GDM1 (cell line): ENCODE measurements around the gene TRIM32.

ENCODE experiments used
- DNase-seq: peaks from one replicate; lab custom pipeline; 2025; lab: John Stamatoyannopoulos, UW

Gene TRIM32

GRCh38 chr9:116705531-116705930, 18.4 kb downstream of the TRIM32 start:
- no peak for DNase-seq

GRCh38 chr9:116706310-116707290, 19.5 kb downstream of the TRIM32 start:
- no peak for DNase-seq

GRCh38 chr9:116712781-116713180, 25.7 kb downstream of the TRIM32 start:
- no peak for DNase-seq

GRCh38 chr9:116713271-116713670, 26.2 kb downstream of the TRIM32 start:
- no peak for DNase-seq

GRCh38 chr9:116715751-116716150, 28.6 kb downstream of the TRIM32 start:
- no peak for DNase-seq

GRCh38 chr9:116716438-116716837, 29.3 kb downstream of the TRIM32 start:
- DNase-seq: no peak

GRCh38 chr9:116717150-116717549, 30.0 kb downstream of the TRIM32 start:
- no peak for DNase-seq

GRCh38 chr9:116718111-116718510, 31.0 kb downstream of the TRIM32 start:
- DNase-seq: no peak

- no peak for DNase-seq
Observed at GRCh38 chr9:116720111-116720510, 33.0 kb downstream of the TRIM32 start.

- no peak for DNase-seq
Observed at GRCh38 chr9:116721411-116721810, 34.3 kb downstream of the TRIM32 start.

GRCh38 chr9:116721944-116722343, 34.8 kb downstream of the TRIM32 start:
- no peak for DNase-seq

- DNase-seq: no peak
Observed at GRCh38 chr9:116724123-116724522, 37.0 kb downstream of the TRIM32 start.

- DNase-seq: no peak
Observed at GRCh38 chr9:116726602-116727001, 39.5 kb downstream of the TRIM32 start.

GRCh38 chr9:116733010-116733641, 46.0 kb downstream of the TRIM32 start:
- DNase-seq: no peak

GRCh38 chr9:116736399-116737151, 49.5 kb downstream of the TRIM32 start:
- DNase-seq: no peak

GRCh38 chr9:116737152-116737546, 50.0 kb downstream of the TRIM32 start:
- peak; percentile 26 for DNase-seq

- DNase-seq: no peak
Observed at GRCh38 chr9:116741086-116741740, 54.1 kb downstream of the TRIM32 start.

- DNase-seq: no peak
Observed at GRCh38 chr9:116741742-116742141, 54.6 kb downstream of the TRIM32 start.

- DNase-seq: no peak
Observed at GRCh38 chr9:116749176-116749575, 62.1 kb downstream of the TRIM32 start.

GRCh38 chr9:116749772-116750171, 62.7 kb downstream of the TRIM32 start:
- DNase-seq: no peak

GRCh38 chr9:116750510-116750909, 63.4 kb downstream of the TRIM32 start:
- DNase-seq: no peak
